ENCODE data around the gene GMNN.

The GMNN gene

GRCh38 chr6:24833711-24834386 is 59.1 kb downstream of the GMNN start:
- no peak overlapping the region for H3K4me3 ChIP-seq (ENCODE audit: low read depth, low read length)
- no peak for DNase-seq (ENCODE audit: low read depth)
- TF ChIP-seq CTCF (IDR thresholded peaks at IDR 0.05; ENCODE audit: low read depth, low read length, missing control alignments), result no peak
